Karpas-422 (cell line): ENCODE measurements around the gene LCP1. TPM values are rescaled to one million over a fixed set of nuclear protein-coding genes. Genes with fewer than 3 reads are reported as not detected.
"Not testable (repeated sequence)": the region's sequence is repeated elsewhere in the genome, so short reads cannot be mapped to it uniquely, and the experiment has no call there.

Source experiments
- DNase-seq: peaks from one replicate; pipeline ENCODE4 v3.0.0-alpha.2; 2015
- H2AFZ ChIP-seq: fragments of 200-600 bp; sonication (generic); 2 replicates; pipeline ENCODE4 v1.6.1; 2014; ENCODE audit warnings: antibody characterized with exemption, low read length, mixed read lengths
- H3K27ac ChIP-seq: fragments of 200-600 bp; sonication (generic); 2 replicates; pipeline ENCODE4 v1.5.1; 2014; ENCODE audit warnings: mild to moderate bottlenecking, low read length, moderate library complexity
- H3K27me3 ChIP-seq: fragments of 200-600 bp; sonication (generic); 2 replicates; pipeline ENCODE4 v1.6.1; 2014; ENCODE audit warnings: low read length, mixed read lengths
- H3K36me3 ChIP-seq: fragments of 200-600 bp; sonication (generic); 2 replicates; pipeline ENCODE4 v1.6.1; 2014; ENCODE audit warnings: low read length, mixed read lengths; ENCODE audit not compliant: insufficient read depth
- H3K4me1 ChIP-seq: fragments of 200-600 bp; sonication (generic); 2 replicates; pipeline ENCODE4 v1.6.1; 2014; ENCODE audit warnings: mild to moderate bottlenecking, low read length, mixed read lengths
- H3K4me2 ChIP-seq: fragments of 200-600 bp; sonication (generic); 2 replicates; pipeline ENCODE4 v1.6.1; 2014; ENCODE audit warnings: low read length, low read depth, mild to moderate bottlenecking; ENCODE audit not compliant: poor library complexity, severe bottlenecking
- H3K4me3 ChIP-seq: fragments of 200-600 bp; sonication (generic); 2 replicates; pipeline ENCODE4 v1.5.1; 2014; ENCODE audit warnings: mild to moderate bottlenecking, antibody characterized with exemption, low read length, mixed read lengths
- H3K79me2 ChIP-seq: fragments of 200-600 bp; sonication (generic); 2 replicates; pipeline ENCODE4 v1.6.1; 2014; ENCODE audit warnings: mild to moderate bottlenecking, low read length, mixed read lengths
- H3K9ac ChIP-seq: fragments of 200-600 bp; sonication (generic); 2 replicates; pipeline ENCODE4 v1.6.0; 2014; ENCODE audit warnings: low read length
- H3K9me2 ChIP-seq: fragments of 200-600 bp; sonication (generic), shearing (Covaris generic); replicated peaks from 2 replicates; pipeline ENCODE4 v1.6.0; 2014; ENCODE audit warnings: mild to moderate bottlenecking, low read length, moderate library complexity; ENCODE audit not compliant: insufficient read depth
- H3K9me3 ChIP-seq: fragments of 300-700, 200-600 bp; sonication (generic); 2 replicates; pipeline ENCODE4 v1.6.1; 2014; ENCODE audit warnings: low read length, mixed read lengths
- H4K20me1 ChIP-seq: fragments of 200-600 bp; sonication (generic); 2 replicates; pipeline ENCODE4 v1.6.1; 2014; ENCODE audit warnings: mild to moderate bottlenecking, antibody characterized with exemption, low read length, low read depth; ENCODE audit not compliant: insufficient read depth
- total RNA-seq: library from RNA; depleted of rRNA; stranded (reverse); fragments of >200 nt; shearing (Covaris generic); gene quantifications from 2 replicates; pipeline ENCODE4 v1.2.3, GENCODE V29; 2014; ENCODE audit warnings: low replicate concordance; rRNA removed

Gene LCP1, protein sequence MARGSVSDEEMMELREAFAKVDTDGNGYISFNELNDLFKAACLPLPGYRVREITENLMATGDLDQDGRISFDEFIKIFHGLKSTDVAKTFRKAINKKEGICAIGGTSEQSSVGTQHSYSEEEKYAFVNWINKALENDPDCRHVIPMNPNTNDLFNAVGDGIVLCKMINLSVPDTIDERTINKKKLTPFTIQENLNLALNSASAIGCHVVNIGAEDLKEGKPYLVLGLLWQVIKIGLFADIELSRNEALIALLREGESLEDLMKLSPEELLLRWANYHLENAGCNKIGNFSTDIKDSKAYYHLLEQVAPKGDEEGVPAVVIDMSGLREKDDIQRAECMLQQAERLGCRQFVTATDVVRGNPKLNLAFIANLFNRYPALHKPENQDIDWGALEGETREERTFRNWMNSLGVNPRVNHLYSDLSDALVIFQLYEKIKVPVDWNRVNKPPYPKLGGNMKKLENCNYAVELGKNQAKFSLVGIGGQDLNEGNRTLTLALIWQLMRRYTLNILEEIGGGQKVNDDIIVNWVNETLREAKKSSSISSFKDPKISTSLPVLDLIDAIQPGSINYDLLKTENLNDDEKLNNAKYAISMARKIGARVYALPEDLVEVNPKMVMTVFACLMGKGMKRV
- total RNA-seq = 352 and 415 TPM in 2 replicates

GRCh38 chr13:46181840-46182490 lies at the start of gene LCP1:
TSS of gene LCP1 (minus strand) at chr13:46182177. CDS start at chr13:46159662, 22,515 bp downstream.
- Histone ChIP-seq H3K9me3 (no peaks in the 10 kb centered on the region), H3K9me2 (no peaks in the 10 kb centered on the region), H3K4me1 (peaks cover 57% of the 10 kb centered on the region), H3K4me2 (peak within 1 kb of the TSS; percentile 96), H3K27ac (peak within 1 kb of the TSS; percentile 99), H4K20me1 (peaks cover 23% of the 10 kb centered on the region; the same call in 1 of the 2 replicates), H3K9ac (peak within 1 kb of the TSS; percentile 84), H3K79me2 (peaks cover 57% of the 10 kb centered on the region), H3K4me3 (peak within 1 kb of the TSS; percentile 90), H3K27me3 (no peaks in the 10 kb centered on the region), H3K36me3 (peaks cover 26% of the 10 kb centered on the region; the same call in 1 of the 2 replicates), H2AFZ (peak within 1 kb of the TSS; percentile 89)
- DNase-seq = peak; percentile 97

GRCh38 chr13:46229251-46229650 lies 47.3 kb upstream of the LCP1 start:
- Histone ChIP-seq H3K9ac (no peak overlapping the region), H3K27me3 (no peaks in the 10 kb centered on the region; the same call in 1 of the 2 replicates), H3K36me3 (no peaks in the 10 kb centered on the region), H3K79me2 (no peaks in the 10 kb centered on the region), H2AFZ (no peak overlapping the region), H3K9me3 (no peaks in the 10 kb centered on the region), H3K27ac (no peak overlapping the region), H4K20me1 (no peaks in the 10 kb centered on the region), H3K4me3 (no peak overlapping the region), H3K4me2 (no peak overlapping the region), H3K4me1 (no peaks in the 10 kb centered on the region), H3K9me2 (no peaks in the 10 kb centered on the region)
- no peak for DNase-seq

DNA sequence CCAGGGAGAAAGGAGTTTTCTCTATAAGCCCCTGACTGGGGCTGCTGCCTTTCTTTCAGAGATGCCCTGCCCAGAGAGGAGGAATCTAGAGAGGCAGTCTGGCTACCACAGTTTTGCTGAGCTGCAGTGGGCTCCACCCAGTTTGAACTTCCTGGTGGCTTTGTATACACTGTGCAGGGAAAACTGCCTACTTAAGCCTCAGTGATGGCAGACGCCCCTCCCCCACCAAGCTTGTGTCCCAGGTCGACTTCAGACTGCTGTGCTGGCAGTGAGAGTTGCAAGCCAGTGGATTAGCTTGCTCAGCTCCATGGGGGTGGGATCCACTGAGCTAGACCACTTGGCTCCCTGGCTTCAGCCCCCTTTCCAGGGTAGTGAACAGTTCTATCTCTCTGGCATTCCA lies 38.3 kb upstream of the LCP1 start:
- H4K20me1 ChIP-seq, H2AFZ ChIP-seq, H3K79me2 ChIP-seq, H3K9me3 ChIP-seq, H3K9ac ChIP-seq, H3K4me2 ChIP-seq, H3K4me1 ChIP-seq, H3K36me3 ChIP-seq, H3K9me2 ChIP-seq, H3K27me3 ChIP-seq, H3K27ac ChIP-seq, H3K4me3 ChIP-seq: not testable (repeated sequence)
- peak; percentile 7 for DNase-seq

DNA sequence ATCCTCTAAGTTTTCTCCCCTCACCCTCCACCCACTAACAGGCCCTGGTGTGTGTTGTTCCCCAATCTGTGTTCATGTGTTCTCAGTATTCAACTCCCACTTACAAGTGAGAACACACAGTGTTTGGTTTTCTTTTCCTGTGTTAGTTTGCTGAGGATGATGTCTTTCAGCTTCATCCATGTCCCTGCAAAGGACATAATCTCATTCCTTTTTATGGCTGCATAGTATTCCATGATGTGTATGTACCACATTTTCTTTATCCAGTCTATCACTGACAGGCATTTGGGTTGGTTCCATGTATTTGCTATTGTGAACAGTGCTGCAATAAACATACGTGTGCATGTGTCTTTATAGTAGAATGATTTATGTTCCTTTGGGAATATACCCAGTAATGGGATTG lies 32.8 kb upstream of the LCP1 start:
- H3K9ac ChIP-seq, H3K9me2 ChIP-seq, H4K20me1 ChIP-seq, H3K79me2 ChIP-seq, H3K27ac ChIP-seq, H3K4me3 ChIP-seq, H3K4me2 ChIP-seq, H3K9me3 ChIP-seq, H3K36me3 ChIP-seq, H3K27me3 ChIP-seq, H2AFZ ChIP-seq: not testable (repeated sequence)
- DNase-seq = peak; percentile 9
- H3K4me1 ChIP-seq = peaks cover 14% of the 10 kb centered on the region

DNA sequence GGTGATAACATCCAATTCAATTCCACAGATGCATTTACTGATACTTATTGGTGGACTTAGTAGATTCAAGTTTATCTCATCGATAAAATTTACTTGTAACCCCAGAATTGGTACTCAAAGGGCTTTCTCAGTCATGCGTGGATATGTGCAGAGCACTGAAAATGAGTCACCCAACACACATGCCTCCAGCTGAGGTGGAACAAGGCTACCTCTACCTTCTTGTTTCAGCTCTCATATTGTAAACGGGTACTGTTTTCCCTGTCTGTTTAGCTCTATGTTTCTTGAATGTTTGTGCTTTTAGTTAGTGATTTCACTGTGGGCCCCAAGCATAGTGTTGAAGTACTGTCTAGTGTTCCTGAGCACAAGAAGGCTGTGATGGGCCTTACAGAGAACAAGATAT lies 31.3 kb upstream of the LCP1 start:
- Histone ChIP-seq H3K4me2 (no peak overlapping the region), H3K79me2 (no peaks in the 10 kb centered on the region), H2AFZ (no peak overlapping the region), H3K36me3 (no peaks in the 10 kb centered on the region), H3K9me2 (no peaks in the 10 kb centered on the region), H3K9ac (no peak overlapping the region), H3K9me3 (no peaks in the 10 kb centered on the region), H3K4me3 (no peak overlapping the region), H3K27ac (no peak overlapping the region), H4K20me1 (no peaks in the 10 kb centered on the region), H3K27me3 (no peaks in the 10 kb centered on the region), H3K4me1 (peaks cover 14% of the 10 kb centered on the region)
- DNase-seq = peak; percentile 36

DNA sequence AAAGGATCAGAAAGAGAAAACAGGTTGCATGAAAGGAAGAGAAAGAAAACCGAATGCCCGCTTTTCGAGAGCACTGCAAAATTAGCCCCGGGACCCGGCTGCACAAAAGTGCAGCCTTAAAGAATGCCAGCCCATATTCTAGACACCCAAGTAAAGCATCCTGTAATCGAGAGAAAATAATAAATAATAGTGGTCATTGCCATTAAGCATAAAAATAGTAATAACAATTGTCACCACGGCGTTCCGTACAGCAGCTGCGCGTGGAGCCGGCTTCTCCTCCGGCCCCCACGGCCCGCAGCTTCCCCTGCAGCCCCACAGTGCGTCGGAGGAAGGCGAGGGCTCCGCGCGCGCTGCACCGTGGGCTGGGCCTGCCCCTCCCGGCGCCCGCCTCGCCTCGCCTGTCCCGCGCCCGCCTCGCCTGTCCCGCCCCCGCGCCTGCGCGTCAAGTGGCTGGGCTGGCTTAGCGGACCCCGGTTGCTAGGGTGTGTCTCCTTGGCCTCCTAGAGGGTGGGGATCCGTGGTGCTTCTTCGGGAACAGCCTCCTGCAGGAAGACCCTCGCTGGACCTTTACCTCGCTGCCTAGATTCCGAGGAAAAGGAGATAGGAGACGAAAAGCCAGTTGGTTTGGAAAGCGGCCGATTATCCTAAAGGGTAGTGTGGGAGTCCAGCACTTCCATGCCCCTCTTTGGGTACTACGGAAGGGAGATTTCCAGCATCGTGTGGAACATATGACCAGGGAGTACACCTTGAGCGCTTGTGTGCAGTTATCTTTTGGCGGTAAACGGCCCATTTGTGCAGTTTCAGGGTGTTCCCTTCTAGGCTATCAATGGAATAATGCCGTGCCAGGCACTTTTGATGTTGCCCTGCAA lies 29.7 kb upstream of the LCP1 start, which contains the start of gene LRRC63:
TSS of gene LRRC63 (plus strand) at position 446 of the 869 bp plus-strand sequence. CDS start 1,107 bp downstream, outside the sequence.
- Histone ChIP-seq H3K9me2 (no peaks in the 10 kb centered on the region), H2AFZ (peak within 1 kb of the TSS; percentile 57), H3K36me3 (no peaks in the 10 kb centered on the region), H3K4me1 (peaks cover 14% of the 10 kb centered on the region), H3K27ac (no peak within 1 kb of the TSS), H4K20me1 (no peaks in the 10 kb centered on the region), H3K4me3 (peak within 1 kb of the TSS; percentile 40), H3K9ac (peak within 1 kb of the TSS; percentile 19), H3K79me2 (no peaks in the 10 kb centered on the region), H3K27me3 (no peaks in the 10 kb centered on the region), H3K9me3 (no peaks in the 10 kb centered on the region), H3K4me2 (peak within 1 kb of the TSS; percentile 66)
- peak; percentile 58 for DNase-seq

GRCh38 chr13:46211116-46211482 lies 29.1 kb upstream of the LCP1 start:
- H3K4me2 ChIP-seq = peak overlapping the region; percentile 66
- H3K4me3 ChIP-seq = peak overlapping the region; percentile 40
- no peaks in the 10 kb centered on the region for H3K36me3 ChIP-seq
- peak overlapping the region; percentile 19 for H3K9ac ChIP-seq
- no peaks in the 10 kb centered on the region for H3K9me3 ChIP-seq
- no peaks in the 10 kb centered on the region for H3K27me3 ChIP-seq
- peaks cover 14% of the 10 kb centered on the region for H3K4me1 ChIP-seq
- H3K9me2 ChIP-seq = no peaks in the 10 kb centered on the region
- no peak overlapping the region for H3K27ac ChIP-seq
- no peaks in the 10 kb centered on the region for H4K20me1 ChIP-seq
- peak; percentile 32 for DNase-seq
- no peaks in the 10 kb centered on the region for H3K79me2 ChIP-seq
- peak overlapping the region; percentile 57 for H2AFZ ChIP-seq
